ENCODE data around the gene EIF5AL1.

EIF5AL1 gene

DNA sequence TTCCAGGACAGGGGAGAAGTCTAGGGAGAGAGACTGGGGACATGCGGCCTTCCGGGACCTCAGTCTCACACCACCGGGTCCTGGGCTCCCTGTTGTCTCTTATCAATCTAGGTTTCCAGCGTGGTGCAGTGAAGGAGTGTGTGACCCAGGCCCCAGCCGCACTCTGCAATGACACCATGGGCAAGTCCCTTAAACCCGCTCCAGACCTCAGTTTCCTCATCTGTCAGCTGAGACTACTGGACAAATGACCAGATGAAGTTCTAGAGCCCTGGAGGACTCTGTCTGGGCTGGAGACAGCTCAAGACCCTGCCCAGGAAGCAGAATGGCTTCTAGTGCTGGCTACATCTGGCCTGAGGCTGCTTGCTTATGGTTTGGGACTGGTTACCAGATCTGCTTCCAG, 20.1 kb upstream of the EIF5AL1 start:
- DNase-seq, result peak in 1 of 2 donors; percentile 58
- H3K4me1 ChIP-seq, result peaks cover 0 to 24% (median 17%) of the 10 kb centered on the region in 4 donors
- no peak overlapping the region for H3K27ac ChIP-seq
- H3K27me3 ChIP-seq, result no peaks in the 10 kb centered on the region
- no peaks in the 10 kb centered on the region for H3K9me3 ChIP-seq
- TF ChIP-seq, protein P1, sequence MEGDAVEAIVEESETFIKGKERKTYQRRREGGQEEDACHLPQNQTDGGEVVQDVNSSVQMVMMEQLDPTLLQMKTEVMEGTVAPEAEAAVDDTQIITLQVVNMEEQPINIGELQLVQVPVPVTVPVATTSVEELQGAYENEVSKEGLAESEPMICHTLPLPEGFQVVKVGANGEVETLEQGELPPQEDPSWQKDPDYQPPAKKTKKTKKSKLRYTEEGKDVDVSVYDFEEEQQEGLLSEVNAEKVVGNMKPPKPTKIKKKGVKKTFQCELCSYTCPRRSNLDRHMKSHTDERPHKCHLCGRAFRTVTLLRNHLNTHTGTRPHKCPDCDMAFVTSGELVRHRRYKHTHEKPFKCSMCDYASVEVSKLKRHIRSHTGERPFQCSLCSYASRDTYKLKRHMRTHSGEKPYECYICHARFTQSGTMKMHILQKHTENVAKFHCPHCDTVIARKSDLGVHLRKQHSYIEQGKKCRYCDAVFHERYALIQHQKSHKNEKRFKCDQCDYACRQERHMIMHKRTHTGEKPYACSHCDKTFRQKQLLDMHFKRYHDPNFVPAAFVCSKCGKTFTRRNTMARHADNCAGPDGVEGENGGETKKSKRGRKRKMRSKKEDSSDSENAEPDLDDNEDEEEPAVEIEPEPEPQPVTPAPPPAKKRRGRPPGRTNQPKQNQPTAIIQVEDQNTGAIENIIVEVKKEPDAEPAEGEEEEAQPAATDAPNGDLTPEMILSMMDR (IDR thresholded peaks at IDR 0.05), result no peak
- intact Hi-C loops (cut with DNase I; ENCODE audit: low total_unique reads), result no loop called here
- H3K4me3 ChIP-seq, result no peak overlapping the region
- H3K36me3 ChIP-seq, result no peaks in the 10 kb centered on the region

DNA sequence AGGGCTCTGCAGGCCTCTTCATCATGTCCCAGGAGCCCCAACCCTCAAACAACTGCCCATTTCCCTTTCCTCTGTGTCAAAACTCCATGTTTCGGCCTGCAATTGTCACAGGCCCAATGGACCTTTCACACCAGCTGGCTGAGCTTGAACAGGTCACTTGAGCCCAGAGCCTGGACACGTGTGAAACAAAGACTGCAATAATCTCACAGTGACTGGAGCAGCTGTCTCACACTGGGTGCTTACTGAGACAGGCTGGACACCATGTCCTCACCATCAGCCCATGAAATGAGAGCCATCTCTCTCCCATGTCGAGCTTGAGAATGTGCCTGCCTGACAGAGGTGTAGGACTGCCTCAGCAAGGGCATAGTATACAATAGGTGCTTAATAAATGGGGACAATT, 19.5 kb upstream of the EIF5AL1 start:
- DNase-seq, result peak in 1 of 2 donors; percentile 27
- Histone ChIP-seq H3K27me3 (no peaks in the 10 kb centered on the region), H3K4me3 (no peak overlapping the region), H3K9me3 (no peaks in the 10 kb centered on the region), H3K27ac (no peak overlapping the region), H3K4me1 (peaks cover 0 to 18% (median 13%) of the 10 kb centered on the region in 4 donors), H3K36me3 (no peaks in the 10 kb centered on the region)
- TF ChIP-seq, protein P1 (IDR thresholded peaks at IDR 0.05), result no peak
- intact Hi-C loops (cut with DNase I; ENCODE audit: low total_unique reads), result no loop called here

DNA sequence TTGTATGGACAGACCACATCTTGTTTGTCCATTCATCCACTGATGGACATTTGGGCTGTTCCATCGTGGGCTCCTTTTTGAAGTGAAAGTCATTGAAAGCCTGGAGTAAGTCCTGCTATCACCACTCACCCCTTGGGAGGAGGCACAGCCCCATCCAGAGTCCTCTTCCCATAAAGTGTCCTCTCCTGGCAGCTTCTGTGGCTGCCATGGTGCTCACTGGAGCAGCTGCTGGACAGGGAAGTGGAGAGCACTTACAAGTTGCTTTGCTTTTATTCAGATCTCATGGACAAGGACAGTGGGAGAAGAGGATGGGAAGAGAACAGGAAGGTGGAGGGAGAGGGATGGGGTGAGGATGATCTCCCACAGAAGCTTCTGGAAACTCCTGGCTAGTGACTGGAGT, 18.5 kb upstream of the EIF5AL1 start:
- H3K36me3 ChIP-seq, result no peaks in the 10 kb centered on the region
- intact Hi-C loops (cut with DNase I; ENCODE audit: low total_unique reads), result no loop called here
- DNase-seq, result peak in 1 of 2 donors; percentile 54

DNA sequence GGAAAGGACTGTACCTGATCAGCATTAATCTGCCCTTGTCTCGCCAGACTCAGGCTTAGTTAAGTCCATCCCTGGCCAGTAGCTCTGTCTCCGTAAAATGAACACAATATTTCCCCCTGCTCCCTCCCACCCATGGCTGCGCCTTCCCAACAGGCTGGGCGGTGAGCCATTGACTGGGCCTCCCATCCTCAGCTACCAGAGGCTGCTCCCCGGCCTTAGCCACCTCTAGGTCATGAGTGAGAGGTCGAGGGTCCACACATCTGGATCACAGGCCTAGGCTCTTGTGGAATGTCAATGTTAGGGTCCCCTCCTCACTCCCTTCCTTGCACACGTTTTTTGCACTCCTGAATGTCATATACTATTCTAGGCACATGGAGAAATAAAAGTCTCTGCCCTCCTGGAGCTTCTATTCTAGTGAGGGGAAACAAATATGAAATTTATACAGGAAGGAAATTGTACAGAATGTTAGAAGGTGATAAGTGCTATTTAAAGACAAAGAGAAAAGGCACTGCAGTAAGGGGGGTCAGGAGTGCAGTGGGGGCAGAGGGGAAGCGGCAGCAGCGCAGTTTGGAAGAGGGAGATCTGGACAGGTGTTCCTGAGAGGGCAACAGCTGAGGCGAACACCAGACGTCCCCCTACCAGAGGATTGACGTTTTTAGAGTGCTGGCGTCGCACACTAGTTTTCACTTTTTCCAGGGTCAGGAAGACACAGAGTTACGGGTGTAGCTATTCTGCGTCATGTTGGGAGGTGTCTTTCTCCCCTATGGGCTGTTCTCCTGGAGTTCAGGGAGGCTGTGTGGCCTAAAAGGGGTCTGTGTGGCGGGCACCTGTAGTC, 17.2 kb upstream of the EIF5AL1 start:
- H3K36me3 ChIP-seq, result no peaks in the 10 kb centered on the region
- H3K27me3 ChIP-seq, result peaks cover 0 to 9% of the 10 kb centered on the region in 2 donors
- no peaks in the 10 kb centered on the region for H3K9me3 ChIP-seq
- intact Hi-C loops (cut with DNase I; ENCODE audit: low total_unique reads), result no loop called here
- no peak overlapping the region for H3K27ac ChIP-seq
- DNase-seq, result peak in 1 of 2 donors; percentile 43
- H3K4me1 ChIP-seq, result peaks cover 0 to 7% (median 0%) of the 10 kb centered on the region in 4 donors
- TF ChIP-seq, protein P1 (IDR thresholded peaks at IDR 0.05), result no peak
- H3K4me3 ChIP-seq, result no peak overlapping the region

More for the DNA sequence above, 18.5 kb upstream of the EIF5AL1 start:
- H3K9me3 ChIP-seq, result no peaks in the 10 kb centered on the region
- peaks cover 0 to 9% (median 3%) of the 10 kb centered on the region in 4 donors for H3K4me1 ChIP-seq
- H3K27me3 ChIP-seq, result peaks cover 0 to 6% of the 10 kb centered on the region in 2 donors
- TF ChIP-seq, protein P1 (IDR thresholded peaks at IDR 0.05), result no peak
- no peak overlapping the region for H3K27ac ChIP-seq
- no peak overlapping the region for H3K4me3 ChIP-seq

DNA sequence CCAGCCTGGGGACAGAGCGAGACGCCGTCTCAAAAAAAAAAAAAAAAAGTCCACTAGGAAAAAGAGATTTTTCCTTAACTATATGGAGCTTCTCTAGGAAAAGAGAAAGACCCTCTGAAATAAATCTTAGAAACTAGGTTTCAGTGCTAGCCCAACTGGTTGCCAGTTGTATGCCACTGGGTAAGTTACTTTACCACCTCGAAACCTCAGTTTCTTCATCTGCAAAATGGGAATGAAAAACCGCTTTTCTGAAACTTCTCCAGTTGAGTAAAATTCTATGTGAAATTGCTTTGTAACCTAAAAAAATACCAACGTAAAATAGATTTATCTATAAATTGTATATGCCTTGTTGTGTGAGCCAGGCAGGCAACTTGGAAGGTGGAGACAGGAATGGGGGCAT, 16.5 kb upstream of the EIF5AL1 start:
- intact Hi-C loops (cut with DNase I; ENCODE audit: low total_unique reads), result no loop called here
- Histone ChIP-seq H3K4me1 (peaks cover 0 to under 1% (median 0%) of the 10 kb centered on the region in 4 donors), H3K27ac (no peak overlapping the region), H3K4me3 (no peak overlapping the region), H3K9me3 (no peaks in the 10 kb centered on the region), H3K36me3 (no peaks in the 10 kb centered on the region), H3K27me3 (peaks cover 0 to 9% of the 10 kb centered on the region in 2 donors)
- TF ChIP-seq, protein P1 (IDR thresholded peaks at IDR 0.05), result no peak
- no peak for DNase-seq
